ENCODE data around the gene LLCFC1.

LLCFC1 gene

DNA sequence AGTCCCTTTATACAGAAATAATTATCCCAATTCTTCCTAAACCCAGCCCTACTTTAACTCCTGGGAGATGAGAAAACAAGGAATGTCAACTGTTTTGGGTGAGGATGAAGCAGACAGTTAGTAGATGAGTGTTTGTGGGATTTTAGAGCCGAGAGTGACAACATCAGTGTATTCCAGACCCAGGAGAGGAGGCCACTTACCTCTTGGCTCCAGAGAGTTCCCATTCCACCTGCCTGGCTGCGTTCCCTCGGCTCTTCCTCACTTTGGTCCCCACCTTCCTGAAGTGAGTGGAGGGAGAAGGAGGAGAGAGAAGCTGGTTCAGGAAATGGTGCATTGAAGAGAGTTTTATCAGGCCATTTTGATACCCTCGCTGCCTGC lies 22.3 kb downstream of the LLCFC1 start:
- no peak for DNase-seq (ENCODE audit: low read depth)
- no peak for TF ChIP-seq CTCF (IDR thresholded peaks at IDR 0.05; ENCODE audit: low read depth, low read length, missing control alignments)
- no peak overlapping the region for H3K4me3 ChIP-seq (ENCODE audit: low read depth, low read length)

DNA sequence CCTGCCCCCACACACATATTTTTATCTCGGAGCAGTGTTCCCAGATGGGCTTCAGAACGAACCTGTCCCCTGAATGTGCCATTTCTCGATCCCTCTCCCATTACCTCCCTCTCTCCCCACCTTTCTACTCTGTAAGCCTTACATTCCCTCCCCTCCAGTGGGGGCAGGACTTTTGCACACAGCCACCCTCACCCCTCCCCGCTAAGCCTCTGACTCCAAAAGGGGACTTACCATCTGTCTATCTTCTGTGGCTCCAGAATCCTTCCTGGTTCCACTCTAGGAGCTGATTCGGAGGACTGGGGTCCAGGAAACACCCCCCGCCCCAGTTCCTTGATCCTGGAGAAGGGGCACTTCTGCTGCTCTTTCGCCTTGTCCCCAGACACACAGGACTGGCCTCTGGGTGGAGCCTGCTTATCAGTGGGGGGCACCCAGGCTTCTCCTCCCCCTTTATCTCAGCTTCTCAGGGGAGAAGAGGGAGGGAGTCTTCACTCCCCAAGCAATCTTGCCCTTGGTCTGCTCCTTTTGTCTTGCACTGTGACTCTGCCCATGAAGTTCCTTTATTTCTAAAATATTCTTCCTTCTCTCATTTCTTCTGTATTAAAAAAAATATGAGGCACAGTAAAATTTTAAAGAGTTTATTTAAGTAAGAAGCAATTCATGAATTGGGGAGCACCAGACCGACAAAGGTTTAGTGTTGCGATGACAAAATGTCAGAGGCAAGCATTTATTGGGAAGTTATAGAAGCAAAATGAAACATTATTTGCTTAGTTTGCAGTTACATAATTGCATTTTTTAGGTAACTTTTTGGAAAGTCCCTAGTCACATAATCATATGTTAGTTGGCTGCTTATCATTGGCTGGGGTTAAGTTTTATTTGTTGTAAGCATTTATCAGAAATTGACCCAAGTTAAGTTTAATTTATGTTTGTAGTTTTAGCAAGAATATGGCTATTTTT lies 23.0 kb downstream of the LLCFC1 start, which contains the start of gene KEL:
TSS of gene KEL (minus strand) at position 391 of the 954 bp plus-strand sequence. CDS start at position 234, 157 bp downstream.
- no peak for TF ChIP-seq CTCF (IDR thresholded peaks at IDR 0.05; ENCODE audit: low read depth, low read length, missing control alignments)
- H3K4me3 ChIP-seq (ENCODE audit: low read depth, low read length): no peak within 1 kb of the TSS
- no peak for DNase-seq (ENCODE audit: low read depth)

DNA sequence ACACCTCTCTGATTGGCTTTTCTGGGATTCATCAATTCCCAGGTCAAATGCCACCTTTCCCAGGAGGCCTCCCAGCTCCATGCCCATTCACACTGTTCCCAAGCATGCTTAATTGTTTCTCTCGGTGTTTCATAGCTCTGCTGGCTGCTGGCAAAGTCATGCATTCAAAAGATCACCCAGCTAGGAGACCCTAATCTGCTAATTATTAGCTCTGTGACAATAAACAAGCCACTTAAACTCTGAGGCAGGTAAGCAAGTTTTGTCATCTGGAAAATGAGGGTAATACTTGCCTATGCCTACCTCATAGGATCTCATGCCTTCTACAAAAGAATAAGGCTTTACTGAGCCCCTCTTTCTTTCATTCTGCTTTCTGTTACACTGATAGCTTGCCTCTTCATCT lies 23.7 kb downstream of the LLCFC1 start:
- DNase-seq (ENCODE audit: low read depth): no peak
- no peak overlapping the region for H3K4me3 ChIP-seq (ENCODE audit: low read depth, low read length)
- no peak for TF ChIP-seq CTCF (IDR thresholded peaks at IDR 0.05; ENCODE audit: low read depth, low read length, missing control alignments)

- no peak for TF ChIP-seq CTCF (IDR thresholded peaks at IDR 0.05; ENCODE audit: low read depth, low read length, missing control alignments)
- no peak for DNase-seq (ENCODE audit: low read depth)
- H3K4me3 ChIP-seq (ENCODE audit: low read depth, low read length): no peak overlapping the region
These were observed 24.7 kb downstream of the LLCFC1 start for GRCh38 chr7:142963993-142964392.

GRCh38 chr7:142964502-142965246 lies 25.4 kb downstream of the LLCFC1 start:
- TF ChIP-seq CTCF (IDR thresholded peaks at IDR 0.05; ENCODE audit: low read depth, low read length, missing control alignments): no peak
- DNase-seq (ENCODE audit: low read depth): no peak
- H3K4me3 ChIP-seq (ENCODE audit: low read depth, low read length): no peak overlapping the region

- no peak for DNase-seq (ENCODE audit: low read depth)
- TF ChIP-seq CTCF (IDR thresholded peaks at IDR 0.05; ENCODE audit: low read depth, low read length, missing control alignments): no peak
- no peak overlapping the region for H3K4me3 ChIP-seq (ENCODE audit: low read depth, low read length)
These were observed 28.9 kb downstream of the LLCFC1 start for GRCh38 chr7:142968229-142968628.
